HG03521 (cell line): ENCODE data around the gene SUSD6.
"Not testable (repeated sequence)": the region's sequence is repeated elsewhere in the genome, so short reads cannot be mapped to it uniquely, and the experiment has no call there.

Experiments used
- ATAC-seq: cut with Tn5 transposase; IDR thresholded peaks from one replicate; pipeline ENCODE4 v1.9.1; 2021; ENCODE audit warnings: mild to moderate bottlenecking, moderate library complexity; ENCODE audit not compliant: unreplicated experiment

The SUSD6 gene

GRCh38 chr14:69620211-69620611, 8.8 kb downstream of the SUSD6 start:
- no peak for ATAC-seq

GRCh38 chr14:69620981-69621380, 9.6 kb downstream of the SUSD6 start:
- ATAC-seq, result no peak

- no peak for ATAC-seq
Measured at GRCh38 chr14:69624136-69624535, 12.7 kb downstream of the SUSD6 start.

GRCh38 chr14:69625299-69626131, 14.1 kb downstream of the SUSD6 start:
- ATAC-seq, result peak; percentile 81

GRCh38 chr14:69626132-69626500, 14.7 kb downstream of the SUSD6 start:
- no peak for ATAC-seq

GRCh38 chr14:69629225-69630127, 18.1 kb downstream of the SUSD6 start:
- ATAC-seq, result no peak

- no peak for ATAC-seq
Measured at GRCh38 chr14:69630360-69630759, 19.0 kb downstream of the SUSD6 start.

- ATAC-seq, result no peak
Measured at GRCh38 chr14:69631509-69631908, 20.1 kb downstream of the SUSD6 start.

GRCh38 chr14:69632164-69632563, 20.8 kb downstream of the SUSD6 start:
- no peak for ATAC-seq

- ATAC-seq, result no peak
Measured at GRCh38 chr14:69632593-69633151, 21.3 kb downstream of the SUSD6 start.

GRCh38 chr14:69633238-69633637, 21.8 kb downstream of the SUSD6 start:
- no peak for ATAC-seq

- no peak for ATAC-seq
Measured at GRCh38 chr14:69635981-69636639, 24.7 kb downstream of the SUSD6 start.

GRCh38 chr14:69636718-69637480, 25.5 kb downstream of the SUSD6 start:
- no peak for ATAC-seq

- no peak for ATAC-seq
Measured at GRCh38 chr14:69637503-69638031, 26.2 kb downstream of the SUSD6 start.

- ATAC-seq, result no peak
Measured at GRCh38 chr14:69640931-69641330, 29.5 kb downstream of the SUSD6 start.

- not testable (repeated sequence) for ATAC-seq
Measured at GRCh38 chr14:69642212-69642793, 30.9 kb downstream of the SUSD6 start.

- no peak for ATAC-seq
Measured at GRCh38 chr14:69643430-69644200, 32.2 kb downstream of the SUSD6 start.

GRCh38 chr14:69644814-69645213, 33.4 kb downstream of the SUSD6 start:
- ATAC-seq, result no peak

GRCh38 chr14:69647213-69647612, 35.8 kb downstream of the SUSD6 start:
- ATAC-seq, result no peak
